Measurements from ENCODE around the gene PAX3.

DNA sequence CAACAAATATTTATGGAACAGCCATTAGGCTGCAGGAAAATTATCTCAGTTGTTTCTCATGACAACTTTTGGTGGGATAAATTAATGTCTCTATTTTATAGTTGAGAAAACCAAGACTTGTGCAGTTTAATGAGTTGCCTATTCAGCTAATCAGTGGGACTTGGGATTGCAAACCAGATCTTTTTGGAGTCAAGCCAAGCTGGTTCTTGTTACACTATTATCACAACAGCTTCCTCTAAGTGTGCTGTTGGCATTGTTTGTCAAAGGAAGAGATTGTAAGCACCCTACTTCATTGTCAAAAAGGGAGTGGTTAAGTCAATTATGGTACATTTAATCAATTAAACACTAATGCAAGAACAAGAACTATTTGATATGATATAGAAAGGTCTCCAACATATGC is 119.2 kb downstream of the PAX3 start:
- TF ChIP-seq, protein P1, sequence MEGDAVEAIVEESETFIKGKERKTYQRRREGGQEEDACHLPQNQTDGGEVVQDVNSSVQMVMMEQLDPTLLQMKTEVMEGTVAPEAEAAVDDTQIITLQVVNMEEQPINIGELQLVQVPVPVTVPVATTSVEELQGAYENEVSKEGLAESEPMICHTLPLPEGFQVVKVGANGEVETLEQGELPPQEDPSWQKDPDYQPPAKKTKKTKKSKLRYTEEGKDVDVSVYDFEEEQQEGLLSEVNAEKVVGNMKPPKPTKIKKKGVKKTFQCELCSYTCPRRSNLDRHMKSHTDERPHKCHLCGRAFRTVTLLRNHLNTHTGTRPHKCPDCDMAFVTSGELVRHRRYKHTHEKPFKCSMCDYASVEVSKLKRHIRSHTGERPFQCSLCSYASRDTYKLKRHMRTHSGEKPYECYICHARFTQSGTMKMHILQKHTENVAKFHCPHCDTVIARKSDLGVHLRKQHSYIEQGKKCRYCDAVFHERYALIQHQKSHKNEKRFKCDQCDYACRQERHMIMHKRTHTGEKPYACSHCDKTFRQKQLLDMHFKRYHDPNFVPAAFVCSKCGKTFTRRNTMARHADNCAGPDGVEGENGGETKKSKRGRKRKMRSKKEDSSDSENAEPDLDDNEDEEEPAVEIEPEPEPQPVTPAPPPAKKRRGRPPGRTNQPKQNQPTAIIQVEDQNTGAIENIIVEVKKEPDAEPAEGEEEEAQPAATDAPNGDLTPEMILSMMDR (IDR thresholded peaks at IDR 0.05), result no peak
- TF ChIP-seq POLR2A (IDR thresholded peaks at IDR 0.05), result no peak
- TF ChIP-seq POLR2AphosphoS5 (IDR thresholded peaks at IDR 0.05), result no peak

Measured in prostate gland (tissue), 2 donors.